HG03571 (cell line): ENCODE measurements around the gene DNMT3A.

ENCODE experiments used
- ATAC-seq: cut with Tn5 transposase; IDR thresholded peaks from one replicate; pipeline ENCODE4 v1.9.1; 2021; ENCODE audit not compliant: unreplicated experiment

Gene DNMT3A

GRCh38 chr2:25328152-25329085 lies 13.3 kb downstream of the DNMT3A start:
- no peak for ATAC-seq

- no peak for ATAC-seq
Measured at GRCh38 chr2:25326326-25327013, 15.3 kb downstream of the DNMT3A start.

GRCh38 chr2:25324905-25325592 lies 16.7 kb downstream of the DNMT3A start:
- no peak for ATAC-seq

GRCh38 chr2:25324251-25324650 lies 17.5 kb downstream of the DNMT3A start:
- ATAC-seq: no peak

- no peak for ATAC-seq
Measured at GRCh38 chr2:25323610-25324189, 18.0 kb downstream of the DNMT3A start.

- ATAC-seq: no peak
Measured at GRCh38 chr2:25323042-25323514, 18.6 kb downstream of the DNMT3A start.

GRCh38 chr2:25322312-25322711 lies 19.4 kb downstream of the DNMT3A start:
- ATAC-seq: no peak

GRCh38 chr2:25320077-25320476 lies 21.6 kb downstream of the DNMT3A start:
- no peak for ATAC-seq

- ATAC-seq: no peak
Measured at GRCh38 chr2:25316101-25316500, 25.6 kb downstream of the DNMT3A start.

- no peak for ATAC-seq
Measured at GRCh38 chr2:25315316-25315680, 26.4 kb downstream of the DNMT3A start.

- peak; percentile 74 for ATAC-seq
Measured at GRCh38 chr2:25314514-25315315, 27.0 kb downstream of the DNMT3A start.

GRCh38 chr2:25313711-25314513 lies 27.8 kb downstream of the DNMT3A start:
- ATAC-seq: no peak

GRCh38 chr2:25312958-25313710 lies 28.6 kb downstream of the DNMT3A start:
- no peak for ATAC-seq

- no peak for ATAC-seq
Measured at GRCh38 chr2:25311865-25312575, 29.7 kb downstream of the DNMT3A start.

GRCh38 chr2:25310965-25311864 lies 30.5 kb downstream of the DNMT3A start:
- no peak for ATAC-seq

GRCh38 chr2:25310709-25310964 lies 31.1 kb downstream of the DNMT3A start:
- no peak for ATAC-seq

GRCh38 chr2:25309402-25309801 lies 32.3 kb downstream of the DNMT3A start:
- ATAC-seq: no peak
